ENCODE data around the gene FGF14.

Gene FGF14

DNA sequence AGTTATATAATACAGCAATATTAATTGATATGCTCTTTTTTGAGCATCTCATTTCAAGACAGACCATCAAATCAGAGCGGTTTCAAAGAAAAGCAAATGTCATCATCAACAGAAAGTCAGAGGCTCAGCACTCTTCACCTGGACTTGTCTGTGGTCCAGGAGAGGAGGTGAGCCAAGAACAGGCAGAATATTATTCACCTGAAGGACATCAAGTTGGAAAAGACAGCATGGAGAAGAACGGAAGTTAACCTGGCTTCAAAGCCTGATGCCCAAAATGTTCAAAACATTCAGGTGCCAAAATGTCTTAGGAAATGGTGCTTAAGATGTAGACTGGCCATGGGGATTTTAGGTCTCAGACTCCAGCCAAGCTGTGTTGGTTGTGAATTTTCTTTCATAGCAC is 40.7 kb downstream of the FGF14 start:
- DNase-seq: no peak

DNA sequence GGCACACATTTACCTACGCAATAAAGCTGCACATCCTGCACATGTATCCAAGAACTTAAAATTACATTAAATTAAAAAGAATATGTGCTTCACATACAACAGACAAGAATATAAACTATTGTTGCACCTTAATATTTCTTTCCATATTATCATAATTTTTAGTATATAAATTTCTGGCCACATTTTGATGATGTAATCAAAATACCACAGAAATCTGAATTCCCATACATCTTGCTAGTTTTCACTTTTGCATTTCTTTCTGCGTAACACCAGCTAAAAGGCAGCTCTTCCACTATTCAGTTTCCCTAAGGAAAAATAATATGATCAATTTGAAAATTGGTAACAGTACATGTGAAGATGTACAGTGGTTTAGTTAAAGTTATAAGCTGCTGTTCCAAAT is 42.6 kb downstream of the FGF14 start:
- DNase-seq: no peak

DNA sequence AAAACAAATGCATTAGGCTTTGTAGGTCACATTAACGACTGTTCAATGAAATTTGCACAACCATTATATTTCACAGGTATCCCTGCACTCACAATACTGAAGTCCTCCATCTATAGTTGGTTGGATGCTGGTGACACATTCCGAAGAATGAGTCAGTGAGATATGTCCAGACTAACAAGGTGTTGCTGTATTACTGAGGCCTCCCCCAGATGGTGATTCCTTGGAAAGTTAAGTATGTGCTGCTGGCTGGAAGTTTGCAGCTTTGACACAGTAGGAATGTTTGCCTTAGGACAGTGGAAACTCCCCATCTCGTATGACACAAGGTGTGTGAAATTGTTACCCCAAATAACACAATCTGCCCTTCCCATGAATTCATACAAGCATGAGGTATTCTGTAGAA is 46.6 kb downstream of the FGF14 start:
- no peak for DNase-seq

DNA sequence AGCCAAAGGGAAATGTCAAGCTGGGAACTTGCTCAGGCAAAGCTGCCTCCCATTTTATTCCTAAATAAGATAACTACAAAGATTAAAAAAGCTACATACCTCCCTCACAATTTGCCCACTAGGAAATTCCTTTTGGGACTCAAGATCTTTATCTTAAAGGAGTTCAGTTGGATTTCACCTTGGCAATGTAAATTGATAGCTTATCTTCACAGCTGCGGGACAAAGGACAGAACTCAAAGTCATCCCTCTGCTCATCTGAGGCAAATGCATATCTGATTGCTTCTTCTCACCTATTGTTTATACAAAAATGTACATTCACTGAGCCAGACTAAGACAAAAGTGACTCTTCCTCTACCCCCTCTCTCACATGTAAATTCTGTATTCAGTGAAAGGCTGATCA is 47.8 kb downstream of the FGF14 start:
- DNase-seq: no peak

DNA sequence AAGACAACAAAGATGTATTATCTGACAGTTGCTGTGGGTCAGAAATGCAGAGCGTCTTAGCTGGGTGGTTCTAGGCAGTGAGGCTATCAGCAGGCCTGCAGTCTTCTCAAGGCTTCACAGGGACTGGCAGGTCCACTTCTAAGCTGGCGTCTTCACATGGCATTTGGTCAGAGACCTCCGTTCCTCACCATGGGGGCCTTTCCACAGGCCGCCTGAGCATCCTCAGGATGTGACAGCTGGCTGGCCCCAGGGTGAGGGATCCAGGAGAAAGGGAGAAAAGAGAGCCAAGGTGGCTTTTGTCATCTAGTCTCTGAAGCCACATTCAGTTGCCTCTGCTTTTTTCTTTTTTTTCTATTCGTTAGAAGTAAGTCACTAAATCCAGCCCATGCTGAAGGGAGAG is 50.3 kb downstream of the FGF14 start:
- DNase-seq: no peak

DNA sequence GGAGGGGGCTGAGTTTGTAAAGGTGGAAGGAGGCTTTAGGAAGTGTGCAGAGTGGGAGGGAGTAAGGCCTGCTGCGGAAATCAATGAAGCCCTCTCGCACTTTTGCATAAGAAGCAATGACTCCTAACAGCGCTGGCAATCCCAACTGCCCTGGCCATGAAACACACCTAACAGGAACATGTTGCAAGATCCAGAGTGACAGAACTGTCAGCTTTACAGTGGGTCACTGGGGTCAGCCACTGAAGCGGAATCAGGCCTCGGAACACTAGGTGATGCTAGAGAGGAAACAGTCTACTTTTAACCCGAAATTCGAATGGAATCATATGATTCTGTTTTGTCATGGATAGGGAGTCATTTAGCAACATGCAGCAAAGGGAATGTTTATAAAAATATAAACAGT is 54.4 kb downstream of the FGF14 start:
- no peak for DNase-seq

DNA sequence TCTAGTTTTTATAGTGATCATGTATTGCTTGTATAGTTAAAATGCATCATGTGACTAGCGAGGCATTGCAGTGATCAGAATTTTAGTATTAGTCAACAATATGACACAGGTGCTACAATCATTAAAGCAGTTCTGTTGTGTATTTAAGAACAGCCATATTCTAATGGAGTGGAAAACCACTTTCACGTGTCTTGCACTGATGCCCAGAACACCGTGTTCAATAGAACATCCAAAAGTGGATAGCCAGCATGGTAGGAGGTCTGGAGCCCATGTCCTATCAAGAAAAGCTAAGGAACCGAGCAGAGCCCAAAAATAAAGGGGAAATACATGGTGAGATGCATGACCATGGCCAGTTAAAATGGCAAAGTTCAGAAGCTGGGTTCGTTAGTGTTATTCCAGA is 55.1 kb downstream of the FGF14 start:
- DNase-seq: no peak

DNA sequence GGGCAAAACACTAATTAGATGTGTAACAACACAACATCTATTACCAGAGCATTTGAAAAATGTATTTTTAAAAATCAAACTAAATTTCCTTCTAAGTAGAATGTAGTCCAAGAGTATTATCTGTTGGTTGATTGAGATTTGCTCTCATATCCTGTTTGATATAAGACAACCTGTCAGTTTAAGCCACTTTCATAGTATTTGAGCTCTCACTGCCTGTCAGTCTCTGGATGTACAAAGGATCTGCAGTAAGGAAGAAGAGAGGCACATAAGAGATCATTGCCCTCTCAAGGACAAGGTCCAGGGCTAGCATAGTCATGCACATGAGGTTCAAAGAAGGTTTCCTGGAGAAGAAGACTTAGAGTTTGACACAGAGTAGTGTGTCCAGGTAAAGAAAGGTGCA is 57.4 kb downstream of the FGF14 start:
- no peak for DNase-seq

DNA sequence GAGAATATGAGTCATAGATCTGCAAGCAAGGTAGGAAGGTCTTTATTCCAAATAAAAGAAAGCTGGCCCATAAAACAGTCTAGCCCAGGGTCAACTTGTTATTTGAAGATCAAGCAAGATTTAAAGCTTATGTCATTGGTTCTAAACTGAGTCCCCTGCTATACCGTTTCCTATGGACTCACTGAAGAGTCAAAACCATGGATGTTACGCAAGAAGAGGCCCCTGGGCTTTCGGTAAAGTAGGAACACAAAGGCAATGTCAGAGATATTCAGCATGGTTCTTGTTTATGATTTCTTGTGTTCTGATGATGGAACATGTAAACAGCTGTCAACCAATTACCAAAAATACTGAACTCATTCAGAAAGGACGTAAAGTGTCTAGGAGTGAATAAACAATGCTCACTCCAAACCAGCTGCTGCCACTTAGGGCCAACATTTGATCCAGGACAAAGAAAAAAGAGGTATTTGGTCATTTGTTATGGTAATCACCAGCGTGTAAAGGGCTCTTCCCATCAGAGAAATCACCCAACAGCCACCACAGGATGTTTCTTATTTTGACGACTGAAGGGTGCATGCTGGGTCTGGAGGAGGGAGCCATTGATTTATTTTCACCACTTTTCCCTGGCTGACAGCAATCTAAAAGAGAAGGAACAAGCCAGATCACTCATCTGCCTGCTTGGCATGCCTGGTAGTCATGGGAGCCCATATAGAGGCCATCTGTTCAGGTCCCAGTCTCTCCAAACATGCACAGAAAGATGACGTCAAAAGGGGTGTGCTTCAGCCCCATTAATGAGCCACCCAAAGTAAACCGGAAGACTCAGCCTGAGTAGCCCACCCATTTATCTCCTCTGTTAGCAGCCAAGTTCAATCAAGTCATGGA is 68.3 kb downstream of the FGF14 start:
- DNase-seq: no peak

DNA sequence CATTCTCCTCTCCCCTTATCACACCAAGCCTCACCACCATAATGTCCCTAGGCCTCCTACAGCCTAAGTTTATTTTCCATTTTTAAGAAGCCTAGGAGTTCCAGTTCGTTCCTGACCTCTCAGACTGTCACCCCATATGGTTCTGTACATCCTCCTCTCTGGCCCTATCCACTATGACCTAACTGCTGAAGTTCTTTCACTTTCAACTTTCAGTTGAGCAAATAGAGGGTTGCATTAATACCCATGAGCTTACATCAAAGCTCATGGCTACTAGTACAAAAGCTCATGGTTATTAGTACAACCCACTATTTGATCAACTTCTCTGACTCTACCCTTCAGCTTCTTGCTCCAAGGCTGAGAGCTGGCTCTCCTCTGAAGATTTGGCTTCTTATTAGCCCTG is 72.9 kb downstream of the FGF14 start:
- DNase-seq: no peak

DNA sequence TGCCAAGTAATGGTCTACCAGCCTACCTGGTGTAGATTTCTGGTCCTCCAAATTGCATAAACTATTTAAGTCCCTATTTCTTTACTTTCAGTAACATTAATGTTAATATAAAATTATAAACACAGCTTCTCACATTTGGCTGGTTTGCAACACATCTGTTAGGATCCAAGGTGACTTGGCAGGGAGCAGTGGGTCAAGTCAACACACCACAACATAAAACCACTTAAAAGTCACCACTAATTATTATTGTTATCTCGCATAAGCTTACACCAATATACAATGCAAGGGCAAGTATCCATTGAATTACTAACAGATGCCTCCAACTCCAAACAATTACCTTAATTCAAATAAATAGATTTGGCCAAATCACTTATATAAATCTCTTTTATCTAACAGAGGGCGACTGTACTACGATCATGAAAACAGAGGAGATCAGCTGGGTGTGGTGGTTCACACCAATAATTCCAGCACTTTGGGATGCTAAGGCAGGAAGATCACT is 74.7 kb downstream of the FGF14 start:
- no peak for DNase-seq

DNA sequence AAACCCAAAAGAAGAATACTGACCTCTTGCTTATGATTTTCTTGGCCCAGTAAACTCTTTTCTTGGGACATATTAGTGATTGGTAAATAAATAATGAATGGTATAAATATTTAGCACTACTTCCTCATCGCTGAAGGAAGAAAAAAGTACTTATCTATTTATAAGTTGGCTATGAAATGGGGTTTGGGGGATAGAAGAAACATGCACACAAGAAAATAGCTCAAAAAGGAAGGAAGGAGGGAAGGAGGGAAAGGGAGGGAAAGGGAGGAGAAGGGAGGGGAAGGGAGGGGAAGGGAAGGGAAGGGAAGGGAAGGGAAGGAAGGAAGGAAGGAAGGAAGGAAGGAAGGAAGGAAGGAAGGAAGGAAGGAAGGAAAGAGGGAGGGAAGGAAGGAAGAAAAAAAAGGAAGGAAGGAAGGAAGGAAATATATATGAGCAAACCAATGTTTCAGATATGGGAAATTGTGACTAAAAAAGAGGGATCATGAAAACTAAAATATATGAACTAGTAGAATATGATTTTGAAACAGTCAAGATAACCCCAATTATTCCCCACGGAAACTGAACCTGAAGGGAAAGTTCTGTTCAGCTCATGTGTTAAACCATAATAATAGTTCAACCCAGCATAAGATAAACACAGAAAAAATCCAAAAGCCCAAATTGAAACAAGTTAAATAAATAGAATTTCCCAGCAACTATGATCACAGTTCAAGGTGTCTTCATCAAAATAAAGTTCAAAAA is 75.3 kb downstream of the FGF14 start:
- no peak for DNase-seq

DNA sequence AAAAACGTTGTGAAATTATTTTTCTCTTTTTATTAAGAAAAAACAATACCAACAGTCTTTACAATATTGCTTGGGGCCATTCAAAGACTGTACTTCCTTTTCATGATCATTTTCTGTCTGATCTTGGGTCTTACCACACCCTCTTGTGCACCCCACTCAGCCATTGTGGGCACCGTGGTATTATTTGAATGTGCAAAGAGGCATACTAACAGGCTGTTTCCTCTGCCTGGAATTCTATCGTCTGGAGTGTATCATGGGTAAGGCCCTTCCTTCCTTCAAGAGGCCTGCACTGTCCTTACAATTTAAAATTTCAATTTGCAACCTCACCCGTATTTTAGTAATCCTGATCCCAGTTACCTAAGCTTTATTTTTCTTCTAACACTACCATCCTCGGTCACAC is 76.5 kb downstream of the FGF14 start:
- DNase-seq: no peak

DNA sequence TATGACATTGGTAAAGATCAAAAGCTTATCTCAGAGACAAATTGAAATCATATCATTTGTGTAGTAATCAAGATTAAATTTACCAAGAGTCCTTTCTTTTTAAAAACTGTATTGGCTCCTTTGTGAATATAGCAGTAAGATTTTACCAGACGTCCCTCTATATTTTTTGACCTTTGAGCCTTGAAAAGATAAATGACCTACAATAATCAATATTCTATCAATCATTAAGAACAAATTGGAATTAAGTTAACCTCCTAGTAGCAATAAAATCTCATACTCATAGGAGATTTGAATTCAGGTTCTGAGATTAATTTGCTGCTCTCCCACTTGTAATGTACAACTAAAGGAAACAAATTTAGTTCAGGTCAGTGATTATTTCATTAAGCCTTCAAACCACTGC is 78.3 kb downstream of the FGF14 start:
- DNase-seq: no peak

DNA sequence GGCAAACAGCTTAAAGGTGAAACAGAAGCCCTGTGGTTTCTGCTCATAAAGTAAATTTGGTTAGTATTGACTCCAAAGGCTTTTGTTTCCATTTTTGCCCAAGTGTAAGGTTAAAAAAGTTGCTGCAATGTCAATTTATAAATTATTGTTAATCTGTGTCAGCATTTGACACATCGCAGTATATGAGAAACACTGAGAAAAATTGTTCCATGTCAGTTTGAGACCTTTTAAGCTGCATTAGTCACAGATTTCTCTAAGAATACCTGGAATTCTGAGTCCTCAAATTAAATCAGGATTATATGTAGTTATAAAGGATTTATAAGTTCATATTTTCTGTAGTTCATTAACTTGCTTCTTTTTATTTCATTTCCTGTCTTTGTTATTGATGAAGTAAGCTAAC is 78.8 kb downstream of the FGF14 start:
- DNase-seq: no peak

DNA sequence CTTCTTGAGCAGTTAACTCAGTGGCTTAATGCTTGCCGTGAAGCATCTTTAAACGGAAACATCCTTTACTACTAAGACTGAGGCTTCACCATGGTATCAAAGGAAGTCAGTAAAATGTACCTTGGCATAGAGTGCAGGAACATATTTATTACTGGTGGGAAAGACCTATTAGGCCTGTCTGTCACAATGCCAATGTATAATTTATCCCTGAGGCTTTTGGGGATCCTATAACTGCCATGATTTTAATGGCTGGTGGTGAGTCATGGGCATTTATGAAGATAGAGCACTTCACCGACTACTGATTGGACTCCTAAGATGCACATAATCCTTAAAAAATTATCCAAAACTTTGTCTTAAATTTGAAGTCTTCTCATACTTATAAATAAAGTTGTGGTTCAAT is 79.6 kb downstream of the FGF14 start:
- DNase-seq: no peak

DNA sequence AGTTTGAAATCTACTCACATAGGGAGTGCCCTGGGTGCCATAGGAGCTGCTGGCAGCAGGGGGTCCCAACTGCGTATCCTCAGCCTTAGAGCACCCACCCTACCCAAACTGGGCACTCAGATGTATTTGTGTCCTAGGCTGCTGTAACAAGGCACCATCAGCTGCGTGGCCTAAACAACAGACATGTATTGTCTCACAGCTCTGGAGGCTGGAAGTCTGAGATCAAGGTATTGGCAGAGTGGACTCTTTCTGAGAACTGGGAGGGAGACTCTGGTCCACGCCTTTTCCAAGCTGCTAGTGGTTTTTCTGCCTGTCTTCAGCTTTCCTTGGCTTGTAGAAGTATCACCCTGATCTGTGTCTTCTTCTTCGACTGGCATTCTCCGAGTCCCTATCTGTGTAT is 83.6 kb downstream of the FGF14 start:
- no peak for DNase-seq

DNA sequence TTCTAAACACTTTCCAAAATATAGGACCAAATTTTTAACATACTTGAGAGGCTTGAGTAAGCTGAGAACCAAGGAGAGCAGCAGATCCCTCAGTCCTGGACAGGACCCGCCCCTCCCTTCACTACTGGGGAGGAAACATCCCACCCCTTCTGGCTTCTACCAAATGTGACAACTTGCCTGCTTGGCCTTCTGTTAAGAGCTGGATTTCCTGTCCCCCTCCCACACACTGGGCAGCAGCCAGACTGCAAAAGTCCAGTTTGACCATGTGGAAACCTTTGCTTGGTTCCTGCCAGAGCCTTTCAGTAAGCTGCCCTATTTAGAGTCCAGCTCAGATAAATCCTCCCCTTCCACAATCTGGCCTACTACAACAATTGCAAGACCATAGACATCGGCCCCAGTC is 84.3 kb downstream of the FGF14 start:
- DNase-seq: no peak

DNA sequence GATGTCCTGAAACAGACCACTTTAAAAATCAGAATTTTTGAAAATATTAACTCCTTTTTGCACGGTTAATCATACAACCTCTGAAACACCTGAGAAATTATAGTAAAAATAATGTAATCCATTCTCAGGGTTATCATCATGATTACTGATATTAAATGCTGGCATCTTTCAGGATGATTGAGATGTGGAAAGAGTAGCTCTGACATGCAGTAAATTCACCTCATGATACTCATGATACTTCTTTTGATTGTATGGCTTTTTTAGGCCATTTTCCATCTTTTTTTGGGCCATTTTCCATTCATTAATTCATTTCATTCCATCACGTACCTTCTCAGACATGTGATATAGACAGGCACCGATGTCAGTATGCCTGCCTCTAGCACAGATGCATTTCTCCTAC is 85.1 kb downstream of the FGF14 start:
- DNase-seq: no peak

DNA sequence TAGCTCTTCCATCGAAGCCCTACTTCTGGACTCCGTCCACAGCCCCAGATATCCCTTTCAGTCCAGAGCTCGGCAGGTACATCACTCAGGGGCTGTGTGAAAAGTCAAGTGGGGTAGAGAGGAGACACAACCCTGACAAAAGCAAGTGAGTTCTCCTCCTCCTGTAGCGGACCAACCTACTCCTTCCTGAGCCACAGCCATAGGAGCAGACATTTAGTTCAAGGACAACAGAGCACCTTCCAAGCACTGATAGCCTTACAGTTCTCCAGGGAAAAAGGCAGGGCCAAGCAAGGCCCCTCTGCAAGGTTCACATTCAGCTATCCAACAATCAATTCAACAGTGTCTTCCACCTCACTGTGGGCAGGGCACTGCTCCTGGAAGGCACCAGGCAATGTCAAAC is 89.0 kb downstream of the FGF14 start:
- DNase-seq: no peak

DNA sequence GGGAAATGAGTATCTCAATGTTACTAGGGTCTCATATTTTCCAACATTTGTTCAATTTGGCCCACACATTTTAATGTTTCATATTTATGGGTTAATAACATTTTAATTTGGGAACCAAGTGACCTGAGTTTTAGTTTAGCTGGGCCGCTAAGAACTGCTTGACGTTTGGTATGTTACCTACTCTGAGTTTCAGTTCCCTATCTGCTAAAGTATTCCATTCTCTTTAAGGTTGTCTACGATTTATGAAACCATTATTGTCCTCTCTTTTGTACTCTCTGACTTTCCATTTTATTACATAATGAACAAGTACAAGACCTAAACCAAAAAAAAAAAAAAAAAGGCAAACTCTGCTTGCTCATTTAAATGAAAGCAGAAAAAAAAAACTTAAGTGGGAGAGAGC is 89.9 kb downstream of the FGF14 start:
- DNase-seq: no peak

DNA sequence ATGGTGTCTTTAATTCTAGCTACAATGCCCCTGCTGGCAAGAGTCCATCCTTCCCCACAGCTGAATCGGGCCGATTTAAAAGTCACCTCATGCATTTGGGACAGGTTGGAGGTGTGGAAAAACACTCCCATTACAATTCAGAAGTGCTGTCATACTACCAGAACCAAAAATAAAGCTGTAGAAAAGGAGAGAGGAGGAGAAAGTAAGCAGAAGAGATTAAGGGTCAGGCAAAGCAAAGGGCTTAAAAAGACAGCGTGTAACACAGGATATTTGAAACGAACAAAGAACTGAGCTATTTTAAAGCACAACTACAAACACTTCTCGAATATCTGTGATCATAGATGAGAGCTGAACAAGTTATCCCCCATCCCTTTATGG is 90.4 kb downstream of the FGF14 start:
- no peak for DNase-seq

DNA sequence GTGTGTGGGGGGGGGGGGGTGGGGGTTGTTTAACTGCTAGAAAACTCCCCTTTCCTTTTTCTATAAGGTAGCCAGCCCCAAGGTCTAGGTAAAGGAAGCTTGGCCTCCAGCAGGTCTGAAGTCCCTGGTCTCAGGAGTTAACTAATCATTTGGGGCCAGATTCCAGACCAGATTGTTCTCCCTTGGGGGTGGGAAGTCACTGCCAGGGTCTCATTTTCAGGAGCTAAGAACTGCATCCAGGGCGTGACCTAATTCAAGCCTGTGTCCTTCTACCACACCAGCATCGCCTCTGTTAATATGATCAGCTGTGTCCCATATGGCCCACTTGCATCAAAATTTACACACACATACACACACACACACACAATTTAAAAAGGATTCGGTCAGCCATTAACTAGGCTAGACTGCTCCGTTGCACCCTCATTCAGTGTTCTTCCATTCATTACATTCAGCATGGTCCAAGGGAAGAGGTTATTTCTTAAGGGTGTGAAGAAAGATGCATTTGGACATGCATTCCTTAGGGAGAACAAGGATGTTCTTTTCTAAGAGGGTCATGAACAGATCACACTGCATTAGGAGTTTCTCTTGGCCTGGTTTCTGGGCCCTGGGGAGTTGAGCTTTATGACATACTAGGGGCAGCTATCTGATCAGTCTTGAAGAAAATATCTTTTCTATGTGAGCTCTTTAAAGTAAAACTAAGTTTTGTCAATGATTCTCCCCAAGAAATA is 91.0 kb downstream of the FGF14 start:
- DNase-seq: no peak

DNA sequence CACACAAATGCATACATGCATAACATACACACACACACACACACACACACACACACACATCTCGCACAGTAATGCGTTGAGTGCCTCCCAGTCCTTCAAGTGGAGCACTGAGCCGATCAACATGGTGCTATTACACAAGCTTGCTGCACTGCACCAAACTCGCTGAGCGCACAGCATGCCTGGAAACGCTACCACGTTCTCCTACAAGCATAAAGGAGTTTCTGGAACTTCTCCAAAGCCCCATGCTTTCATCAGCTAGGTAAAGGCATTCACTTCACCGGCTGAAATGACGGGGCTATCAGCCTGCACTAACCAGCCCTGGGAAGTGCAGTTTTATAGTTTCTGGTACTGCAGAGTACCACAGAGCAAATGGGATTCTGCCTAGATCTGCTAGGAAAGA is 92.7 kb downstream of the FGF14 start:
- DNase-seq: no peak

Measured in effector CD8-positive, alpha-beta T cell (primary cell).